Raji (cell line): ENCODE data around the gene ADAM17.

Experiments used
- POLR2A ChIP-seq: IDR thresholded peaks from 2 replicates; pipeline ENCODE4 v1.6.1; 2011; ENCODE audit warnings: low read depth, low read length, control low read depth; ENCODE audit not compliant: insufficient read depth

ADAM17 gene

GRCh38 chr2:9555297-9556120 is at the start of gene ADAM17:
Gene ADAM17, minus strand, starts transcription at chr2:9555830. Its CDS starts 225 bp downstream, at chr2:9555605.
- peak; percentile 90 for TF ChIP-seq POLR2A

DNA sequence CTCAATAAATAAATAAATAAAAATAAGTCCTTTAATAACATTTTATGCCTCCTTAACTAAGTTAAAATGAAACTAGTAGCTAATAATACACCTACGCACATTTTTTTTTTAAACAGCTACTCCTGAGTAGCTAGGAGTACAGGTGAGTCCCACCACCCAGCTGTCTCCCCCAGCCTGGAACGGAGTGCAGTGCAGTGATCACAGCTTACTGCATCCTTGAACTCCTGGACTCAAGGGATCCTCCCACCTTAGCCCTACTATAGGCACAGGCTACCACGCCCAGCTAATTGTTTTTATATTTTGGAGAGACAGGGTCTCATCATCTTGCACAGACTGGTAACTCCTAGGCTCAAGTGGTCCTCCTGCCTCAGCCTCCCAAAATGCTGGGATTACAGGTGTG is 46.8 kb upstream of the ADAM17 start:
- no peak for TF ChIP-seq POLR2A

GRCh38 chr2:9601397-9601796 is 45.8 kb upstream of the ADAM17 start:
- TF ChIP-seq POLR2A = no peak

DNA sequence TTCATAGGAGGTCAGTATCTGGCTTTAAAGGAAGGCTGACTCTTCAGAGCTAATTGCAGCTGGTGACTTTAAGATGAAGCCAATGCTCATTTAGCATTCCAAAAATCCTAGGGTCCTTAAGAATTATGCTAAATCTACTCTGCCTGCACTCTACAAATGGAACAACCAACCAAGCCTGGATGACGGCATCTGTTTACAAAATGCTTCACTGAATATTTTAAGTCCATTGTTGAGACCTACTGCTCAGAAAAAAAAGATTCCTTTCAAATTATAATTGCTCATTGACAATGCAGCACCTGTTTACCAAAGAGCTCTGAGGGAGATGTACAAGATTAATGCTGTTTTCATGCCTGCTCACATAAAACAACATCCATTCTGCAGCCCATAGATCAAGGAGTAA is 43.8 kb upstream of the ADAM17 start:
- no peak for TF ChIP-seq POLR2A

GRCh38 chr2:9596621-9597311 is 41.1 kb upstream of the ADAM17 start:
- no peak for TF ChIP-seq POLR2A

GRCh38 chr2:9595746-9596145 is 40.1 kb upstream of the ADAM17 start:
- no peak for TF ChIP-seq POLR2A

DNA sequence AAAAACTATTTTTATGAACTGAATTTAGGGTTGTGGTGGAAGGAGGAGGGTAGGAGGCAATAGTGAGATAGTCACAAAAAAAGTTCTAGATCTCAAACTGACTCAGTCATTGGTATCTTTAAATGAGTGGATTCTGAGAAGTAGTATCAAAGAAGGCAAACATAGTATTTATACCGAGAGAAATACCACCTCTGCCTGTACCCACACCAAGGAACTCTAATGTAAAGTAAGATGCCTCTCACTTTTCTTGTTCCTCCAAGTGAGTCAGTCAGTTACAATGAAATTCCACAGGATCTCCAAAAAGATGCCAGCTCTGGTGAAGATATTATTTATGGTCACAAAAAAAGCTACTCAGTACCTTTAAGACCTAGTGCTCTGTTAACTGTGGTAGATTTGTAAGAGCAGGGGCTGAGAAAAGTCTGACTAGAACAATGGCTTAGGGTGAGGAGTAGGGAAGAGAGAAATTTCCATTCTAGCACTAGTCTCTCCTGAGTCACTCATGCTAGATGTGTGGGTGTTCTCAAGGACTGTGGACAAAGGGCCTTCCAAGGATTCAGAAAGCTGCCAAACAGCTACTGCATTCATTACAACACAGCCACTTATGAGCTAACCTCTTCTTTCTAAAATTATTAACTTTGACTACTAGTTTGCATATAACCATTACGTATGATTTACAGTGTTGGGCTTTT is 38.9 kb upstream of the ADAM17 start:
- TF ChIP-seq POLR2A = no peak

DNA sequence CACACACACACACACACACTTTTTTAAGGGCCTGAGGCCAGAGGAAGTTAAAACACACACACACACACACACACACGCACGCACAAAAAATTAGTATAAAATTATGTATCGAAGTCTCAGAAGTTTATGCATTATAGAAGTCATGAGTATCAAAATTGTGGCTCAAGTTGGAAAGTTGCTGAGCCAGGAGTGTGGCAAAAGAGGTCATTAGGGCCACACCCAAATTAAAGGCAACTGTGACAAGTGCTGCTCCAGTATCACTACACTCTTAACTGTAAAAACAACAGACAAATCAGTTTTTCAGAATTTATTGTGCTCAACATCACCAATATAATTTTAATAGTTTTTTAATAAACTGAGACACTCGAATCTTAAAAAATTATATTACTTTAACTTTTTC is 38.3 kb upstream of the ADAM17 start:
- no peak for TF ChIP-seq POLR2A

DNA sequence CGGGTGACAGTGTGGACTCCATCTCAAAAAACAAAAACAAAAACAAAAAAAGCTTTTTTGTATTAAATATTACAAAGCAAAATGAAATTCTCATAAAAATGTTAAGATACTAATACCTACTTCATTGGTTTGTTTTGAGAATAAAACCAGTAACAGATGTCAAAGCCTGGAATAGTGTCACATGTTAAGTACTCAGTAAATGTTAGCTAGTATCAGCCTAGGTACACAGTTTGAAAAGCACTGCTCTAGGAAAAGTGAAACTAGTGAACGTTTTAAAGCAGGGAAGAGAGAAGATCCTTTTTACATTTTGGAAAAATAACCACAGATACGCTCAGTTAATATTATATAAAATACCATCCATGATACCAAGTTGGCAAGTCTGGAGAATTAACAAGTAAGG is 37.1 kb upstream of the ADAM17 start:
- TF ChIP-seq POLR2A = no peak

DNA sequence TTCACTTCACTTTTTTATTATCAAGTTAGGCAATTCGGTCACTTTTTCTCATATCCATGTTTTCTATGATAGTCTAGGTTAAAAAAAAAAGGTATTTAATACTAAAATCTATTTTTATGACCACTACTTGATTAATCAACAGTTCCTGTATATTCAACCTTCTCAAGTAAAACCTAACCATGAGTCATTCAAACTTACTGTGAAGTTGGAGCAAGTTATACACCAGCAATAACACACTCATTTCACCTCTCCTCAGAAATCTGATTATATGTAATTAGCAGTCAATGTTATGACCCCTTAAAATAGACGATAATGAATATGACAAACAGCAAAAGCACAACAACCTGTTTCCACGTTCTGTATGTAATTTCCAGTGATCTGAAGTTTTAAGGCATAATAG is 35.0 kb upstream of the ADAM17 start:
- TF ChIP-seq POLR2A = no peak

DNA sequence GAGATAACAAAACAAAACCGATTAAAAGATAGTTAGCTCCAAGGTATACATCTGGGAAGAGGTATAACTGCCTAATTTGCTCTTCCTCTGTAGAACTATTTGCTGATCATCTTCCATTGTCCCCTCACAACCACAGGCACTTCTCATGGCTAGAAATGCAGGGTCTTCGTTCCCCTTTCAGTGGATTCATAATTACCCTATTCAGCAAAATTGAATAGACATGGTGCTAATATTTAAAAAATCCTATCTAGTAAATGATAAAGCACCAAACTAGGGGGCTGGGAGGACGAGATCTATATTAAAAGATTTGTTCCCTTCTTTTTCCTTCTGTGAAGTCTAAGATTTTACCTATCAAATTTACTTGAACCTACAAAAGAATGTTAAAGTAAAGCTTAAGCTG is 30.8 kb upstream of the ADAM17 start:
- no peak for TF ChIP-seq POLR2A

DNA sequence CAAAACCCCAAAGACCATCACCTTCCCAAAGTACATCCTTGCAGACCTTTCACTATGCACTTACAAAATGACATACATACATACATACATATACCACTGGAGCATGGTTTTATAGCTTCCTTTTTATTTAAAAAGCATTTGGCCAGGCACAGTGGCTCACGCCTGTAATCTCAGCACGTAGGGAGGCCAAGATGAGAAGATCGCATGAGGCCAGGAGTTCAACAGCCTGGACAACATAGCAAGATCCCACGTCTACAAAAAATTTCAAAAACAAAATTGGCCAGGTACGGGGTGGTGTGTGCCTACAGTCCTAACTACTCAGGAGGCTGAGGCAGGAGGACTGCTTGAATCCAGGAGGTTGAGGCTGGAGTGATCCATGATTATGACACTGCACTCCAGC is 29.9 kb upstream of the ADAM17 start:
- TF ChIP-seq POLR2A = no peak

- no peak for TF ChIP-seq POLR2A
These were observed 27.0 kb upstream of the ADAM17 start for GRCh38 chr2:9582624-9583023.

GRCh38 chr2:9578467-9579235 is 23.0 kb upstream of the ADAM17 start:
- TF ChIP-seq POLR2A = no peak

DNA sequence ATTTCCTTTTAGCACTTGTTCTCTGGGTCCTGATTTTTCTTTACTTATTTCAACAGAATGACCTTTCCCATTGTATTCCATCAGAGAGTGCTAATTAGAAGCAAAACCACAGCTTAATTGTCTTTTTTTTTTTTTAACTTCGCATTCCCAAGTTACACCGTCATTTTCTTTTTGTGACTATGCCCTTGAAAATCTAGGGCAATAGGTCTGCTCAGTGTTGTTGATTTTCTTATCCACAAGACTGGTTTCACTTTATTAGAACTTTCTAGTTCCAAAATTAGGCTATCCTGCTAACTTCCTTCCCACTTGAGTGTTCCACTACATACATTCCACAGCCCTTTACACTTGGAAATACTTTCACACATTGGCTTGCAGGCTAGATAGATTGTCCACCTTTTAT is 18.7 kb upstream of the ADAM17 start:
- no peak for TF ChIP-seq POLR2A
